ENCODE results near the gene TBC1D19. TPM values are rescaled to one million over a fixed set of nuclear protein-coding genes. Genes with fewer than 3 reads are reported as not detected.
A peak's percentile ranks its signal among the peaks of the same experiment; 100 is the strongest.
"Not testable (repeated sequence)": the region's sequence is repeated elsewhere in the genome, so short reads cannot be mapped to it uniquely, and the experiment has no call there.

Gene TBC1D19
- total RNA-seq, 3 donors from 2014 or later = 3.0 to 4.6 (median 3.9) TPM

- not testable (repeated sequence) for DNase-seq; ATAC-seq; H3K36me3 Mint-ChIP-seq (ENCODE audit: insufficient read depth); H3K9me3 Mint-ChIP-seq; H3K27me3 Mint-ChIP-seq (ENCODE audit: low read depth); H3K4me3 Mint-ChIP-seq
- H3K4me1 Mint-ChIP-seq (ENCODE audit: low read depth) = peaks cover 22% of the 10 kb centered on the region
Measured at GRCh38 chr4:26581341-26581740, 2.5 kb upstream of the TBC1D19 start.

- H3K27me3 Mint-ChIP-seq (ENCODE audit: low read depth) = no peaks in the 10 kb centered on the region
- DNase-seq (no peak), ATAC-seq (peak; percentile 75 to 83)
- H3K36me3 Mint-ChIP-seq (ENCODE audit: insufficient read depth) = peaks cover 2% of the 10 kb centered on the region
- H3K4me3 Mint-ChIP-seq = peak overlapping the region; percentile 96
- peaks cover 24% of the 10 kb centered on the region for H3K4me1 Mint-ChIP-seq (ENCODE audit: low read depth)
- no peaks in the 10 kb centered on the region for H3K9me3 Mint-ChIP-seq
Measured at GRCh38 chr4:26583538-26583864, 383 bp upstream of the TBC1D19 start.

DNA sequence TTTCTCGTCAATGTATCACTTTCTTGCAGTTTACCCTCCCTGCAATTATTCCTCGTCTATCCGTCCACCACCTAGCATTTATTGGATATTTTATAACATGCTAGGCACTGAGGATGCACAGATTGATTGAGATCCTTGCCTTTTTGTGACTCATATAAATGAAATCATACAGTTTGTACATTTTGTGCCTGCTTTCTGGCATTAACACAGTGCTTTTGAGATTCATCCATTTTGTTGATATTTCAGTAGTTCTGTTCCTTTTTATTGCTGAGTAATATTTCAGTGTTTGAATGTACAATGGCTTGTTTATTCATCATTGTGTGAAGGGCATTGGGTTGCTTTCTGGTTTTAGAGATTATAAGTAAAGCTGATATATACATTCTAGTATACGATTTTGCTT, 841 bp downstream of the TBC1D19 start:
- DNase-seq (no peak), ATAC-seq (no peak)
- H3K27me3 Mint-ChIP-seq (ENCODE audit: low read depth) = no peaks in the 10 kb centered on the region
- peak overlapping the region; percentile 96 for H3K4me3 Mint-ChIP-seq
- H3K9me3 Mint-ChIP-seq = no peaks in the 10 kb centered on the region
- peaks cover 4% of the 10 kb centered on the region for H3K36me3 Mint-ChIP-seq (ENCODE audit: insufficient read depth)
- H3K4me1 Mint-ChIP-seq (ENCODE audit: low read depth) = peaks cover 28% of the 10 kb centered on the region

DNA sequence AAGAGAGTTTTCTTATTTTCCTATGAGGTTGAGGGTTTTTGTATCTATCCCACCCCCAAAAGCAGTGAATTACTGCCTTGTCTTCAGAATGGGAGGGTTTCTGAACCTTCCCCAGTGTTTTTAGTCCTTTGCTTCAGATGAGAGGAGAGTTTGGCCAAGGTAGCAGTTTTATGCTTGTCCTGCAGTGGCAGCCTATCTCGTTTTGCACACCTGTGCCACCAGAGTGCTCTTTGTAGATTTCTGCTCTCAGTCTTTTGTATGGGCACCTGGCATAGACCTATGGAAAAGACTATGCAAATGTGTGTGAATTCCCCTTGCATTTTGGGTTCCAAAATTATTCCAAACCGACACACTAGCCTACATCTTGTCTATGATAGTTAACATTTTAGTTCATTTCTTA, 5.8 kb downstream of the TBC1D19 start:
- Mint-ChIP-seq H3K4me1 (ENCODE audit: low read depth) (peaks cover 18% of the 10 kb centered on the region), H3K9me3 (no peaks in the 10 kb centered on the region), H3K27me3 (ENCODE audit: low read depth) (no peaks in the 10 kb centered on the region), H3K4me3 (no peak overlapping the region), H3K36me3 (ENCODE audit: insufficient read depth) (peaks cover 4% of the 10 kb centered on the region)
- ATAC-seq (no peak), DNase-seq (no peak)

DNA sequence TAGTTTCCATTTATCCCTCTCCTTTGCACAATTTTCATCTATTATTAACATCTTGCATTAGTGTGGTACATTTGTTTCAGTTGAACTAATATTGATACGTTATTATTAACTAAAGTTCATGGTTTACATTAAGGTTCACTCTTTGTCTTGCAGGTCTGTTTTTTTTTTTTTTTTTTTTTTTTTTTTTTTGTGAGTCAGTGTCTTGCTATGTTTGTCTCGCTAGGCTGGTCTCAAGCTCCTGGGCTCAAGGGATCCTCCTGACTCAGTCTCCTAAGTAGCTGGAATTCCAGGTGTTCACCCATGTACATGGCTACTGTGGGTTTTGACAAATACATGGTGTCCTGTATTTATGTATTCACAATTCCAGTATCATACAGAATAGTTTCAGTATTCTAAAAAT, 6.8 kb downstream of the TBC1D19 start:
- Mint-ChIP-seq H3K9me3 (no peaks in the 10 kb centered on the region), H3K36me3 (ENCODE audit: insufficient read depth) (peaks cover 10% of the 10 kb centered on the region), H3K27me3 (ENCODE audit: low read depth) (no peaks in the 10 kb centered on the region), H3K4me3 (no peak overlapping the region), H3K4me1 (ENCODE audit: low read depth) (peaks cover 16% of the 10 kb centered on the region)
- ATAC-seq (no peak), DNase-seq (no peak)

- H3K27me3 Mint-ChIP-seq (ENCODE audit: low read depth); ATAC-seq; H3K4me3 Mint-ChIP-seq; H3K36me3 Mint-ChIP-seq (ENCODE audit: insufficient read depth); DNase-seq; H3K9me3 Mint-ChIP-seq: not testable (repeated sequence)
- peaks cover 11% of the 10 kb centered on the region for H3K4me1 Mint-ChIP-seq (ENCODE audit: low read depth)
Measured at GRCh38 chr4:26593557-26593956, 9.7 kb downstream of the TBC1D19 start.

DNA sequence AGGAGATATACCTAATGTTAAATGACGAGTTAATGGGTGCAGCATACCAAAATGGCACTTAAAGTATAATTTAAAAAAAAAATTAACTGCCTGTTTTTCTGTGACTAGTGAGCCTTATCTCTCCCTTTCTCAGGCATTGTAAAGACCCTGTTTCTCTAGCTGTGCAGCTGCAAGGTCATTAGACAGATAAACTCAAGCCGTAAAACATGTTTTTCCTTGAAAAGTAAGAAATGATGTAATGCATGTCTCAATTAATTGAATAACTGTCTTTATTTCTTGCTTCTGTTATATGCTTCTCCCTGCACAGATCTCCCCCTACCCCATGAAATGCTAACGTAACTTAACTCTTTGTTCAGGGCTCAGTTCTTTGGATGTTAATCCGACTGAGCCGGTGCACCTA, 10.5 kb downstream of the TBC1D19 start:
- H3K4me1 Mint-ChIP-seq (ENCODE audit: low read depth) = peaks cover 10% of the 10 kb centered on the region

GRCh38 chr4:26594778-26595177, 10.9 kb downstream of the TBC1D19 start:
- H3K27me3 Mint-ChIP-seq (ENCODE audit: low read depth) = no peaks in the 10 kb centered on the region
- peaks cover 7% of the 10 kb centered on the region for H3K36me3 Mint-ChIP-seq (ENCODE audit: insufficient read depth)
- H3K9me3 Mint-ChIP-seq = no peaks in the 10 kb centered on the region
- H3K4me1 Mint-ChIP-seq (ENCODE audit: low read depth) = peaks cover 7% of the 10 kb centered on the region
- no peak overlapping the region for H3K4me3 Mint-ChIP-seq
- DNase-seq (no peak), ATAC-seq (no peak)

More for the DNA sequence above, 10.5 kb downstream of the TBC1D19 start:
- peaks cover 7% of the 10 kb centered on the region for H3K36me3 Mint-ChIP-seq (ENCODE audit: insufficient read depth)
- no peaks in the 10 kb centered on the region for H3K27me3 Mint-ChIP-seq (ENCODE audit: low read depth)
- ATAC-seq (no peak), DNase-seq (no peak)
- no peak overlapping the region for H3K4me3 Mint-ChIP-seq
- no peaks in the 10 kb centered on the region for H3K9me3 Mint-ChIP-seq

DNA sequence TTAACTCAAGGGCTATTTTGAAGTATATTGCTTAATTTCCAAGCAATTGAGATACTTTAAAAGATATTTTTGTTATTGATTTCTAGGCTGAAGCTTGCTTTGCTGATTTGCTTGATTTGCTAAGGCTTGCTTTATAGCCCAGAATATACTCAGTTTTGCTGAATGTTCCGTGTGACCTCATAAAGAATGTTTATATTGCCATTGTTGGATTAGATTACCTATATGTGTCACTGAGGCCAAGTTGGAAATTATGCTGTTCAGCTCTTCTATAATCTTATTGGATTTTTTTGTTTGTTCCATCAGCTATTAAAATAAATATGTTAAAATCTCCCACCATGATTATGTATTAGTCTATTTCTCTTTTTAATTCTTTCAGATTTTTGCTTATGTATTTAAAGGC, 13.0 kb downstream of the TBC1D19 start:
- H3K4me3 Mint-ChIP-seq = no peak overlapping the region
- H3K9me3 Mint-ChIP-seq = peaks cover 9% of the 10 kb centered on the region
- ATAC-seq (no peak), DNase-seq (no peak)
- peaks cover 7% of the 10 kb centered on the region for H3K4me1 Mint-ChIP-seq (ENCODE audit: low read depth)
- no peaks in the 10 kb centered on the region for H3K27me3 Mint-ChIP-seq (ENCODE audit: low read depth)
- peaks cover 7% of the 10 kb centered on the region for H3K36me3 Mint-ChIP-seq (ENCODE audit: insufficient read depth)

GRCh38 chr4:26601204-26601603, 17.3 kb downstream of the TBC1D19 start:
- Mint-ChIP-seq H3K27me3 (ENCODE audit: low read depth) (no peaks in the 10 kb centered on the region), H3K4me1 (ENCODE audit: low read depth) (no peaks in the 10 kb centered on the region), H3K36me3 (ENCODE audit: insufficient read depth) (no peaks in the 10 kb centered on the region), H3K9me3 (peaks cover 9% of the 10 kb centered on the region), H3K4me3 (no peak overlapping the region)
- no peak for ATAC-seq
- DNase-seq = no peak

DNA sequence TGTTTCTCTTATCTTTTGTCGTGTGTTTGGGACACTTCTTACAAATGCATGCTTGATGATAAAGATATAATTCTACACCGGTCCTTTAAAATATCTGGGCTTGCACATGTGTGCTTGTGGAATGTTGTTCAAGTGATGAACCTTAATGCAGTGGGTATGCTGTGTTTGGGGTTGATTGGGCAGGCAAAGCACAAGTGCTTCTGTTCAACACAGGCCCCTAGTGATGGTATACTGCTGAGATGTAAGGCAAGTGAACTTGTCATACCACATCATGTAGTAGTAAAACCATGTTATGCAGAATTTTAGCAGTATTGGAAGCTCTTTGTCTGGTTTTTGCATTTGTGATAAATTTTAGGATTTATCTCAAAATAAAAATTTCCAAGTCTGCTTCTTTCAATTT, 23.9 kb downstream of the TBC1D19 start:
- ATAC-seq (no peak), DNase-seq (no peak)
- peaks cover 23% of the 10 kb centered on the region for H3K4me1 Mint-ChIP-seq (ENCODE audit: low read depth)
- H3K4me3 Mint-ChIP-seq = no peak overlapping the region
- no peaks in the 10 kb centered on the region for H3K36me3 Mint-ChIP-seq (ENCODE audit: insufficient read depth)
- H3K27me3 Mint-ChIP-seq (ENCODE audit: low read depth) = no peaks in the 10 kb centered on the region
- no peaks in the 10 kb centered on the region for H3K9me3 Mint-ChIP-seq

- H3K27me3 Mint-ChIP-seq (ENCODE audit: low read depth) = no peaks in the 10 kb centered on the region
- no peaks in the 10 kb centered on the region for H3K9me3 Mint-ChIP-seq
- peaks cover 27% of the 10 kb centered on the region for H3K4me1 Mint-ChIP-seq (ENCODE audit: low read depth)
- no peaks in the 10 kb centered on the region for H3K36me3 Mint-ChIP-seq (ENCODE audit: insufficient read depth)
- DNase-seq (no peak), ATAC-seq (no peak)
- no peak overlapping the region for H3K4me3 Mint-ChIP-seq
Measured at GRCh38 chr4:26609391-26609790, 25.5 kb downstream of the TBC1D19 start.

GRCh38 chr4:26609868-26610267, 26.0 kb downstream of the TBC1D19 start:
- H3K36me3 Mint-ChIP-seq (ENCODE audit: insufficient read depth) = no peaks in the 10 kb centered on the region
- DNase-seq (no peak), ATAC-seq (no peak)
- H3K27me3 Mint-ChIP-seq (ENCODE audit: low read depth) = no peaks in the 10 kb centered on the region
- H3K4me3 Mint-ChIP-seq = no peak overlapping the region
- no peaks in the 10 kb centered on the region for H3K9me3 Mint-ChIP-seq
- H3K4me1 Mint-ChIP-seq (ENCODE audit: low read depth) = peaks cover 27% of the 10 kb centered on the region

GRCh38 chr4:26611372-26611771, 27.5 kb downstream of the TBC1D19 start:
- H3K4me1 Mint-ChIP-seq (ENCODE audit: low read depth) = peaks cover 27% of the 10 kb centered on the region
- H3K36me3 Mint-ChIP-seq (ENCODE audit: insufficient read depth) = peaks cover 7% of the 10 kb centered on the region
- DNase-seq (no peak), ATAC-seq (no peak)
- no peaks in the 10 kb centered on the region for H3K9me3 Mint-ChIP-seq
- no peaks in the 10 kb centered on the region for H3K27me3 Mint-ChIP-seq (ENCODE audit: low read depth)
- no peak overlapping the region for H3K4me3 Mint-ChIP-seq

GRCh38 chr4:26611885-26612284, 28.0 kb downstream of the TBC1D19 start:
- H3K4me3 Mint-ChIP-seq = no peak overlapping the region
- ATAC-seq (no peak), DNase-seq (no peak)
- H3K27me3 Mint-ChIP-seq (ENCODE audit: low read depth) = no peaks in the 10 kb centered on the region
- H3K9me3 Mint-ChIP-seq = no peaks in the 10 kb centered on the region
- peaks cover 7% of the 10 kb centered on the region for H3K36me3 Mint-ChIP-seq (ENCODE audit: insufficient read depth)
- peaks cover 27% of the 10 kb centered on the region for H3K4me1 Mint-ChIP-seq (ENCODE audit: low read depth)

- Mint-ChIP-seq H3K36me3 (ENCODE audit: insufficient read depth) (peaks cover 14% of the 10 kb centered on the region), H3K27me3 (ENCODE audit: low read depth) (no peaks in the 10 kb centered on the region), H3K4me3 (no peak overlapping the region), H3K9me3 (no peaks in the 10 kb centered on the region), H3K4me1 (ENCODE audit: low read depth) (peaks cover 27% of the 10 kb centered on the region)
- ATAC-seq (no peak), DNase-seq (no peak)
Measured at GRCh38 chr4:26613237-26613636, 29.4 kb downstream of the TBC1D19 start.
